ENCODE data around the gene RNU6-9.

GRCh38 chr19:866769-867300 lies 26.4 kb upstream of the RNU6-9 start:
- TF ChIP-seq POLR2A (IDR thresholded peaks at IDR 0.05), result no peak
- TF ChIP-seq CTCF (IDR thresholded peaks at IDR 0.05), result no peak
- TF ChIP-seq POLR2AphosphoS5 (IDR thresholded peaks at IDR 0.05), result no peak

Data from suprapubic skin (tissue), 4 donors.